ENCODE measurements around the gene BMPR1A.
"Not testable (repeated sequence)": the region's sequence is repeated elsewhere in the genome, so short reads cannot be mapped to it uniquely, and the experiment has no call there.

Gene BMPR1A

DNA sequence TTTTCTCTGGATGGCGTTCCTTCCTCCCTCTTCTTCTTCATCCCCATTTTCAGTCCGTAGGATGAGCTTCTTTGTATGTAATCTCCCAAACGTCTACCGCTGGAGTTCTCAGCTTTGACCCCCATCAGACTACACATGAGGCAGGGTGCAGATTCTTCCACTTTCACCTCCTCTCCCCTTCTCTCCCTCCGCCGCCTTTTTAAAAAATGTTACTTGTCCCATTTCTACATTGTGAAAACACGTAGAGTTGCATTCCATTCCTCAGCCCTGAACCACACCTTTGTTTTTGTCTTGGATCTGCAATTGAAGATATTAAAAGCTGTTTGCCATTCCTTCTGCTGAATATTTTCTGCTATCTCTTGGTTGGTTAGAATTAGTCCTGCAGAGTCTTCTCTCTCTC is 218.1 kb downstream of the BMPR1A start:
- DNase-seq = no peak

GRCh38 chr10:86976362-86977056 is 220.1 kb downstream of the BMPR1A start:
- no peak for DNase-seq

GRCh38 chr10:86978457-86978856 is 222.0 kb downstream of the BMPR1A start:
- DNase-seq = not testable (repeated sequence)

DNA sequence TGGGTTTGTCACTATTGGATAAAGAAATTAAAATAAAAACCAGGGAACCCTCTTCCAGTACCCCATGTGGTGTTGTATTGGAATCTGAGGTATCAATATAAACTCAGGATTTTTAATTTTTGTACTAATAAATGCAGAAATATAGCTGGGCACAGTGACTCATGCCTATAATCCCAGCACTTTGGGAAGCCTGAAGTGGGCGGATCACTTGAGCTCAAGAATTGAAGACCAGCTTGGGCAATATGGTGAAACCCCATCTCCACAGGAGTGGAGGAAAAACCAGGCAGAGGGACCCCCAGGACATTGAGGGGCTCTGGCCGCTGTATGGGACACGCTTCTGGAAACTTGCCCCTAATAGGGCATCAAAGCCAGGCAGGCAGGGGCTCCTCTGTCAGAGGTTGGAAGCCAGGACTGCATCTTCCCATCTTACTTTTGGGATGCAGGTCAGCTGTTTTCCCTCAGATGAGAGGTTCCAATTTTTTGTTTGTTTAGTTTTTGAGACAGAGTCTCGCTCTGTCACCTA is 222.9 kb downstream of the BMPR1A start:
- no peak for DNase-seq

DNA sequence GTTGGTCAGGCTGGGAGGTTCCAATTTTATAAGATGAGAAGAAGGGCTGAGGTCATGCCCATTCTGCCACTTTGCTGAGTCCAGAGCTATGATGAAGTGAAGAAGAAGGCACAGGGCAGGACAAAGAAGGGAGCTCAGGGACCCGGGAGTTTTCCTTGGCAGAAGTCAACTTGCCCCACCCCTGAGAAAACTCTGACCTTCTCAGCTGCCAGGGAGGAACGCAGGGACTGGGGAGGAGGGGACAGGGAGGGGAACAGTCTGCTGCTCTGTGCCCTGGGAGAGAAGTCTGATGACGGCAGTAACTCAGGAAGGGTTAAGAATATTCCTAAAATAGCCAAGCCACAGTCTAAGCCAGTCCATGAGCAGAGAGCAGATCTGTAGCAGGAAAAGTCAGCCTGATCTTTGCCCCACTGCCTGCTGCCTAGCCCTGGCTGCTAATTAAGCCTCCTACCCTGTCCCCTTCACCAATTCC is 223.6 kb downstream of the BMPR1A start:
- DNase-seq = no peak

GRCh38 chr10:86981020-86981419 is 224.6 kb downstream of the BMPR1A start:
- DNase-seq = not testable (repeated sequence)

DNA sequence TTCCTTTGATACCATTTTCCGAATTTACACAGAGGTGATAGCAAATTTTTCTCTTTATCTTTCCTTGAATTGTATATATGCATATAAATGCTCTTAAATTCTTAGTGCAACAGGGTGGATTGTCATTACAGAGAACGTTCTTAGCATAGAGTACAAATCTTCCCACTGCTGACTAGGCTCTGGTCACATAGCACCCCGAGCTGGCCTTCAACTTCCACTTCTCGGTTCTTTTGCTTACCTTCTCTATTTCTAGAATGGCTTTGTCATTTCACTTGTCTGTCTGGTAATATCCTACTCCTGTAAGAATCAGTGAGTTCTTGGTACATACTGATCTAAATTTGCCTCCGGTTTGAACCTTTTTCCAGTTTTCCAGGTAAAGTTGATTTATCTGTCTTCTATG is 225.3 kb downstream of the BMPR1A start:
- no peak for DNase-seq

Data from islet precursor cell (in vitro differentiated cells).